Measurements from ENCODE around the gene RASSF4.

GRCh38 chr10:44984671-44985101 is 25.1 kb downstream of the RASSF4 start:
- TF ChIP-seq CTCF (optimal IDR thresholded peaks at IDR 0.05 in 1 of 3, IDR thresholded peaks at IDR 0.05 in 1 of 3, conservative IDR thresholded peaks at IDR 0.05 in 1 of 3; ENCODE audit: extremely low read depth in 1 of 3, insufficient read depth in 2 of 3, low read length in 3 of 3) (no peak), EZH2 (IDR thresholded peaks at IDR 0.05; ENCODE audit: low read length) (no peak)
